HG03039 (cell line): ENCODE data around the gene DPT.

Source experiments
- ATAC-seq: cut with Tn5 transposase; IDR thresholded peaks from one replicate; pipeline ENCODE4 v1.9.1; 2021; ENCODE audit warnings: mild to moderate bottlenecking, moderate library complexity; ENCODE audit not compliant: unreplicated experiment

Gene DPT

GRCh38 chr1:168736520-168736919 is 7.5 kb upstream of the DPT start:
- ATAC-seq, result no peak

- no peak for ATAC-seq
Measured at GRCh38 chr1:168735974-168736373, 7.0 kb upstream of the DPT start.

- no peak for ATAC-seq
Measured at GRCh38 chr1:168734946-168735345, 5.9 kb upstream of the DPT start.

GRCh38 chr1:168734271-168734670 is 5.3 kb upstream of the DPT start:
- no peak for ATAC-seq

- ATAC-seq, result no peak
Measured at GRCh38 chr1:168733241-168733640, 4.2 kb upstream of the DPT start.

- ATAC-seq, result no peak
Measured at GRCh38 chr1:168732736-168733135, 3.7 kb upstream of the DPT start.

GRCh38 chr1:168731244-168731953 is 2.4 kb upstream of the DPT start:
- no peak for ATAC-seq

- ATAC-seq, result no peak
Measured at GRCh38 chr1:168729405-168729802, 398 bp upstream of the DPT start.

- ATAC-seq, result no peak
Measured at GRCh38 chr1:168726719-168727118, 2.3 kb downstream of the DPT start.

- no peak for ATAC-seq
Measured at GRCh38 chr1:168726281-168726680, 2.7 kb downstream of the DPT start.

- ATAC-seq, result no peak
Measured at GRCh38 chr1:168725831-168726230, 3.2 kb downstream of the DPT start.

GRCh38 chr1:168725060-168725459 is 3.9 kb downstream of the DPT start:
- ATAC-seq, result no peak

GRCh38 chr1:168723000-168723399 is 6.0 kb downstream of the DPT start:
- ATAC-seq, result no peak

- no peak for ATAC-seq
Measured at GRCh38 chr1:168720839-168721238, 8.2 kb downstream of the DPT start.

- no peak for ATAC-seq
Measured at GRCh38 chr1:168719306-168720111, 9.5 kb downstream of the DPT start.

- ATAC-seq, result no peak
Measured at GRCh38 chr1:168717906-168718891, 10.8 kb downstream of the DPT start.

GRCh38 chr1:168714012-168714411 is 15.0 kb downstream of the DPT start:
- ATAC-seq, result no peak

- no peak for ATAC-seq
Measured at GRCh38 chr1:168709405-168710363, 19.3 kb downstream of the DPT start.

GRCh38 chr1:168708698-168709404 is 20.2 kb downstream of the DPT start:
- ATAC-seq, result no peak
